HEK293 (cell line): ENCODE data around the gene FRMD6.

ENCODE experiments used
- TRIM28 ChIP-seq: IDR thresholded peaks from 2 replicates; pipeline ENCODE4 v1.6.1; 2011; ENCODE audit warnings: low read length, control low read depth, borderline replicate concordance
- YY1 ChIP-seq: fragments of 450-650 bp; formaldehyde crosslinking; IDR thresholded peaks from 2 replicates; pipeline ENCODE4 v1.5.1; 2018; ENCODE audit warnings: missing biosample characterization, missing genetic modification characterization
- ZBTB20 ChIP-seq: fragments of 450-650 bp; formaldehyde crosslinking; IDR thresholded peaks from 2 replicates; pipeline ENCODE4 v1.5.1; 2016; ENCODE audit warnings: missing biosample characterization, missing genetic modification characterization
- ZNF140 ChIP-seq: fragments of 450-650 bp; formaldehyde crosslinking; IDR thresholded peaks from 2 replicates; pipeline ENCODE4 v1.5.1; 2016; ENCODE audit warnings: missing biosample characterization, missing genetic modification characterization
- ZNF146 ChIP-seq: fragments of 450-650 bp; formaldehyde crosslinking; IDR thresholded peaks from 2 replicates; pipeline ENCODE4 v1.5.1; 2016; ENCODE audit warnings: missing biosample characterization, missing genetic modification characterization
- ZNF19 ChIP-seq: fragments of 450-650 bp; formaldehyde crosslinking; IDR thresholded peaks from 2 replicates; pipeline ENCODE4; 2016; ENCODE audit warnings: missing biosample characterization, missing genetic modification characterization, low read depth
- ZNF223 ChIP-seq: fragments of 450-650 bp; formaldehyde crosslinking; IDR thresholded peaks from 2 replicates; pipeline ENCODE4 v1.5.1; 2016; ENCODE audit warnings: missing biosample characterization, missing genetic modification characterization
- ZNF366 ChIP-seq: fragments of 450-650 bp; formaldehyde crosslinking; conservative IDR thresholded peaks from 2 replicates; pipeline ENCODE4 v1.5.1; 2016; ENCODE audit warnings: missing biosample characterization, missing genetic modification characterization
- ZNF37A ChIP-seq: fragments of 450-650 bp; IDR thresholded peaks from 2 replicates; pipeline ENCODE4 v1.5.1; 2018; ENCODE audit warnings: missing biosample characterization, missing genetic modification characterization
- ZNF394 ChIP-seq: fragments of 450-650 bp; formaldehyde crosslinking; IDR thresholded peaks from 2 replicates; pipeline ENCODE4 v1.5.1; 2016; ENCODE audit warnings: missing biosample characterization, missing genetic modification characterization, mild to moderate bottlenecking, moderate library complexity, borderline replicate concordance
- ZNF426 ChIP-seq: fragments of 450-650 bp; formaldehyde crosslinking; IDR thresholded peaks from 2 replicates; pipeline ENCODE4 v1.5.1; 2017; ENCODE audit warnings: missing biosample characterization, missing genetic modification characterization, mild to moderate bottlenecking, inconsistent platforms, moderate library complexity
- ZNF529 ChIP-seq: fragments of 450-650 bp; formaldehyde crosslinking; IDR thresholded peaks from 2 replicates; pipeline ENCODE4 v1.5.1; 2017; ENCODE audit warnings: missing genetic modification characterization, missing biosample characterization; ENCODE audit not compliant: insufficient replicate concordance
- ZNF548 ChIP-seq: fragments of 450-650 bp; formaldehyde crosslinking; IDR thresholded peaks from 2 replicates; pipeline ENCODE4 v1.5.1; 2016; ENCODE audit warnings: missing biosample characterization, missing genetic modification characterization
- ZNF558 ChIP-seq: fragments of 450-650 bp; formaldehyde crosslinking; IDR thresholded peaks from 2 replicates; pipeline ENCODE4 v1.5.1; 2016; ENCODE audit warnings: missing biosample characterization, missing genetic modification characterization
- ZNF560 ChIP-seq: fragments of 450-650 bp; formaldehyde crosslinking; IDR thresholded peaks from 2 replicates; pipeline ENCODE4 v1.5.1; 2017; ENCODE audit warnings: missing biosample characterization, missing genetic modification characterization, borderline replicate concordance
- ZNF585B ChIP-seq: fragments of 450-650 bp; formaldehyde crosslinking; IDR thresholded peaks from 2 replicates; pipeline ENCODE4 v1.5.1; 2016; ENCODE audit warnings: missing biosample characterization, missing genetic modification characterization
- ZNF610 ChIP-seq: fragments of 450-650 bp; formaldehyde crosslinking; IDR thresholded peaks from 2 replicates; pipeline ENCODE4 v1.5.1; 2016; ENCODE audit warnings: missing biosample characterization, missing genetic modification characterization, borderline replicate concordance
- ZNF621 ChIP-seq: fragments of 450-650 bp; formaldehyde crosslinking; IDR thresholded peaks from 2 replicates; pipeline ENCODE4 v1.5.1; 2017; ENCODE audit warnings: missing biosample characterization, missing genetic modification characterization
- ZNF747 ChIP-seq: fragments of 450-650 bp; formaldehyde crosslinking; IDR thresholded peaks from 2 replicates; pipeline ENCODE4 v1.5.1; 2016; ENCODE audit warnings: missing biosample characterization, missing genetic modification characterization
- ZXDB ChIP-seq: fragments of 450-650 bp; formaldehyde crosslinking; IDR thresholded peaks from 2 replicates; pipeline ENCODE4 v1.5.1; 2016; ENCODE audit warnings: missing biosample characterization, missing genetic modification characterization
- TF ChIP-seq, protein P1 (sequence below): fragments of 450-650 bp; formaldehyde crosslinking; IDR thresholded peaks from 2 replicates; pipeline ENCODE4 v1.5.1; 2016; ENCODE audit warnings: missing biosample characterization, missing genetic modification characterization
- TF ChIP-seq, protein P2 (sequence below): fragments of 450-650 bp; formaldehyde crosslinking; IDR thresholded peaks from 2 replicates; pipeline ENCODE4 v1.5.1; 2017; ENCODE audit warnings: missing biosample characterization, missing genetic modification characterization
- TF ChIP-seq, protein P3 (sequence below): fragments of 450-650 bp; formaldehyde crosslinking; IDR thresholded peaks from 2 replicates; pipeline ENCODE4 v1.5.1; 2016; ENCODE audit warnings: missing biosample characterization, missing genetic modification characterization, borderline replicate concordance
- TF ChIP-seq, protein P4 (sequence below): fragments of 450-650 bp; formaldehyde crosslinking; IDR thresholded peaks from 2 replicates; pipeline ENCODE4 v1.5.1; 2016; ENCODE audit warnings: missing biosample characterization, missing genetic modification characterization
- TF ChIP-seq, protein P5 (sequence below): fragments of 450-650 bp; formaldehyde crosslinking; IDR thresholded peaks from 2 replicates; pipeline ENCODE4 v1.5.1; 2017; ENCODE audit warnings: missing biosample characterization, mild to moderate bottlenecking, missing genetic modification characterization, moderate library complexity
- TF ChIP-seq, protein P6 (sequence below): fragments of 450-650 bp; formaldehyde crosslinking; IDR thresholded peaks from 2 replicates; pipeline ENCODE4 v1.5.1; 2016; ENCODE audit warnings: missing biosample characterization, missing genetic modification characterization, borderline replicate concordance

Gene FRMD6

DNA sequence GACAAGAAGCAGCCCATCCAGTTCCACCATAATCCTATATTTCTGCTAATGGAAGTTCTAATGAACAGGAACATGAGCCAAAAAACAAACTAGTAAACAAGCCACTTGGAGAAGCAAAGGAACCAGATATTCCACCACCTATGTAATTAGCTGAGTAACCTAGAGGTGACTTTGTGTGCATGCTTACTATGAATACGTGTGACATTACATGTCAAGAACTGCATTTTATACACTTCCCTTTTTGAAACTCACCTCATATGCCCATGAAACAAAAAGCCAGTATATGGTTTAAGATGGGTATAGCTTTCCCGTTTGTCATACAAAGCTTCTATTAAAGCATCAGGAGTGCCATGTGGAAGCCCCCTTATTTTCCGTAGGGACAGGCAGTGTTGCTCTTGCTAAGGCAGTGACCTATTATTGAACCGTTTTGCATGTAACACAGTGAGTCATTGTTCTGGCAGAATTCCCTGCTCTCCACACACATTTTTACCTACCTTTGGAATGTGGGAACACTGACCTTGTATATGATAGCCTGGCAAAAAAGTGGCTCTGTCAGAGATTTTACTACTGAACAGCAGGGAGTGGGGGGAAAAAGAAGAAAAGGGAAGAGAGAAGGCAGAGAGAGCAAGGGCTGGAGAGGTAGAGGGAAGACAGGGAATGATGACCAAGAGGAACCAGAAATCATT is 34.8 kb upstream of the FRMD6 start (continued):
- TF ChIP-seq, protein P1, sequence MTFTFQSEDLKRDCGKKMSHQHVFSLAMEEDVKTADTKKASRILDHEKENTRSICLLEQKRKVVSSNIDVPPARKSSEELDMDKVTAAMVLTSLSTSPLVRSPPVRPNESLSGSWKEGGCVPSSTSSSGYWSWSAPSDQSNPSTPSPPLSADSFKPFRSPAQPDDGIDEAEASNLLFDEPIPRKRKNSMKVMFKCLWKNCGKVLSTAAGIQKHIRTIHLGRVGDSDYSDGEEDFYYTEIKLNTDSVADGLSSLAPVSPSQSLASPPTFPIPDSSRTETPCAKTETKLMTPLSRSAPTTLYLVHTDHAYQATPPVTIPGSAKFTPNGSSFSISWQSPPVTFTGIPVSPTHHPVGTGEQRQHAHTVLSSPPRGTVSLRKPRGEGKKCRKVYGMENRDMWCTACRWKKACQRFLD = no peak
- TF ChIP-seq ZNF394 (tag by site-specific recombination) (no peak), ZNF585B (no peak), ZNF223 (tag by site-specific recombination) (no peak), YY1 (tag by site-specific recombination) (no peak), ZNF19 (tag by site-specific recombination) (no peak), ZNF610 (tag by site-specific recombination) (no peak), ZNF426 (tag by site-specific recombination) (no peak), ZNF140 (no peak), ZNF146 (tag by site-specific recombination) (no peak), ZNF558 (no peak), ZNF560 (no peak), ZNF548 (tag by site-specific recombination) (no peak), ZBTB20 (tag by site-specific recombination) (no peak), ZNF366 (tag by site-specific recombination) (peak; percentile 47; the same call in 1 of the 2 replicates), ZNF529 (tag by site-specific recombination) (no peak), ZNF621 (tag by site-specific recombination) (no peak), ZXDB (tag by site-specific recombination) (0 out of 2 replicates have a peak, but pooled peaks have one; percentile 18), TRIM28 (no peak), ZNF747 (tag by site-specific recombination) (no peak), ZNF37A (no peak)
- TF ChIP-seq, protein P2, sequence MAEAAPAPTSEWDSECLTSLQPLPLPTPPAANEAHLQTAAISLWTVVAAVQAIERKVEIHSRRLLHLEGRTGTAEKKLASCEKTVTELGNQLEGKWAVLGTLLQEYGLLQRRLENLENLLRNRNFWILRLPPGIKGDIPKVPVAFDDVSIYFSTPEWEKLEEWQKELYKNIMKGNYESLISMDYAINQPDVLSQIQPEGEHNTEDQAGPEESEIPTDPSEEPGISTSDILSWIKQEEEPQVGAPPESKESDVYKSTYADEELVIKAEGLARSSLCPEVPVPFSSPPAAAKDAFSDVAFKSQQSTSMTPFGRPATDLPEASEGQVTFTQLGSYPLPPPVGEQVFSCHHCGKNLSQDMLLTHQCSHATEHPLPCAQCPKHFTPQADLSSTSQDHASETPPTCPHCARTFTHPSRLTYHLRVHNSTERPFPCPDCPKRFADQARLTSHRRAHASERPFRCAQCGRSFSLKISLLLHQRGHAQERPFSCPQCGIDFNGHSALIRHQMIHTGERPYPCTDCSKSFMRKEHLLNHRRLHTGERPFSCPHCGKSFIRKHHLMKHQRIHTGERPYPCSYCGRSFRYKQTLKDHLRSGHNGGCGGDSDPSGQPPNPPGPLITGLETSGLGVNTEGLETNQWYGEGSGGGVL = peak; percentile 45; the same call in 1 of the 2 replicates
- TF ChIP-seq, protein P3, sequence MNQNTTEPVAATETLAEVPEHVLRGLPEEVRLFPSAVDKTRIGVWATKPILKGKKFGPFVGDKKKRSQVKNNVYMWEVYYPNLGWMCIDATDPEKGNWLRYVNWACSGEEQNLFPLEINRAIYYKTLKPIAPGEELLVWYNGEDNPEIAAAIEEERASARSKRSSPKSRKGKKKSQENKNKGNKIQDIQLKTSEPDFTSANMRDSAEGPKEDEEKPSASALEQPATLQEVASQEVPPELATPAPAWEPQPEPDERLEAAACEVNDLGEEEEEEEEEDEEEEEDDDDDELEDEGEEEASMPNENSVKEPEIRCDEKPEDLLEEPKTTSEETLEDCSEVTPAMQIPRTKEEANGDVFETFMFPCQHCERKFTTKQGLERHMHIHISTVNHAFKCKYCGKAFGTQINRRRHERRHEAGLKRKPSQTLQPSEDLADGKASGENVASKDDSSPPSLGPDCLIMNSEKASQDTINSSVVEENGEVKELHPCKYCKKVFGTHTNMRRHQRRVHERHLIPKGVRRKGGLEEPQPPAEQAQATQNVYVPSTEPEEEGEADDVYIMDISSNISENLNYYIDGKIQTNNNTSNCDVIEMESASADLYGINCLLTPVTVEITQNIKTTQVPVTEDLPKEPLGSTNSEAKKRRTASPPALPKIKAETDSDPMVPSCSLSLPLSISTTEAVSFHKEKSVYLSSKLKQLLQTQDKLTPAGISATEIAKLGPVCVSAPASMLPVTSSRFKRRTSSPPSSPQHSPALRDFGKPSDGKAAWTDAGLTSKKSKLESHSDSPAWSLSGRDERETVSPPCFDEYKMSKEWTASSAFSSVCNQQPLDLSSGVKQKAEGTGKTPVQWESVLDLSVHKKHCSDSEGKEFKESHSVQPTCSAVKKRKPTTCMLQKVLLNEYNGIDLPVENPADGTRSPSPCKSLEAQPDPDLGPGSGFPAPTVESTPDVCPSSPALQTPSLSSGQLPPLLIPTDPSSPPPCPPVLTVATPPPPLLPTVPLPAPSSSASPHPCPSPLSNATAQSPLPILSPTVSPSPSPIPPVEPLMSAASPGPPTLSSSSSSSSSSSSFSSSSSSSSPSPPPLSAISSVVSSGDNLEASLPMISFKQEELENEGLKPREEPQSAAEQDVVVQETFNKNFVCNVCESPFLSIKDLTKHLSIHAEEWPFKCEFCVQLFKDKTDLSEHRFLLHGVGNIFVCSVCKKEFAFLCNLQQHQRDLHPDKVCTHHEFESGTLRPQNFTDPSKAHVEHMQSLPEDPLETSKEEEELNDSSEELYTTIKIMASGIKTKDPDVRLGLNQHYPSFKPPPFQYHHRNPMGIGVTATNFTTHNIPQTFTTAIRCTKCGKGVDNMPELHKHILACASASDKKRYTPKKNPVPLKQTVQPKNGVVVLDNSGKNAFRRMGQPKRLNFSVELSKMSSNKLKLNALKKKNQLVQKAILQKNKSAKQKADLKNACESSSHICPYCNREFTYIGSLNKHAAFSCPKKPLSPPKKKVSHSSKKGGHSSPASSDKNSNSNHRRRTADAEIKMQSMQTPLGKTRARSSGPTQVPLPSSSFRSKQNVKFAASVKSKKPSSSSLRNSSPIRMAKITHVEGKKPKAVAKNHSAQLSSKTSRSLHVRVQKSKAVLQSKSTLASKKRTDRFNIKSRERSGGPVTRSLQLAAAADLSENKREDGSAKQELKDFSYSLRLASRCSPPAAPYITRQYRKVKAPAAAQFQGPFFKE (tag by site-specific recombination) = no peak
- TF ChIP-seq, protein P4, sequence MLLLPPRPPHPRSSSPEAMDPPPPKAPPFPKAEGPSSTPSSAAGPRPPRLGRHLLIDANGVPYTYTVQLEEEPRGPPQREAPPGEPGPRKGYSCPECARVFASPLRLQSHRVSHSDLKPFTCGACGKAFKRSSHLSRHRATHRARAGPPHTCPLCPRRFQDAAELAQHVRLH (tag by site-specific recombination) = no peak
- TF ChIP-seq, protein P5, sequence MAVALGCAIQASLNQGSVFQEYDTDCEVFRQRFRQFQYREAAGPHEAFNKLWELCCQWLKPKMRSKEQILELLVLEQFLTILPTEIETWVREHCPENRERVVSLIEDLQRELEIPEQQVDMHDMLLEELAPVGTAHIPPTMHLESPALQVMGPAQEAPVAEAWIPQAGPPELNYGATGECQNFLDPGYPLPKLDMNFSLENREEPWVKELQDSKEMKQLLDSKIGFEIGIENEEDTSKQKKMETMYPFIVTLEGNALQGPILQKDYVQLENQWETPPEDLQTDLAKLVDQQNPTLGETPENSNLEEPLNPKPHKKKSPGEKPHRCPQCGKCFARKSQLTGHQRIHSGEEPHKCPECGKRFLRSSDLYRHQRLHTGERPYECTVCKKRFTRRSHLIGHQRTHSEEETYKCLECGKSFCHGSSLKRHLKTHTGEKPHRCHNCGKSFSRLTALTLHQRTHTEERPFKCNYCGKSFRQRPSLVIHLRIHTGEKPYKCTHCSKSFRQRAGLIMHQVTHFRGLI (tag by site-specific recombination) = no peak
- TF ChIP-seq, protein P6, sequence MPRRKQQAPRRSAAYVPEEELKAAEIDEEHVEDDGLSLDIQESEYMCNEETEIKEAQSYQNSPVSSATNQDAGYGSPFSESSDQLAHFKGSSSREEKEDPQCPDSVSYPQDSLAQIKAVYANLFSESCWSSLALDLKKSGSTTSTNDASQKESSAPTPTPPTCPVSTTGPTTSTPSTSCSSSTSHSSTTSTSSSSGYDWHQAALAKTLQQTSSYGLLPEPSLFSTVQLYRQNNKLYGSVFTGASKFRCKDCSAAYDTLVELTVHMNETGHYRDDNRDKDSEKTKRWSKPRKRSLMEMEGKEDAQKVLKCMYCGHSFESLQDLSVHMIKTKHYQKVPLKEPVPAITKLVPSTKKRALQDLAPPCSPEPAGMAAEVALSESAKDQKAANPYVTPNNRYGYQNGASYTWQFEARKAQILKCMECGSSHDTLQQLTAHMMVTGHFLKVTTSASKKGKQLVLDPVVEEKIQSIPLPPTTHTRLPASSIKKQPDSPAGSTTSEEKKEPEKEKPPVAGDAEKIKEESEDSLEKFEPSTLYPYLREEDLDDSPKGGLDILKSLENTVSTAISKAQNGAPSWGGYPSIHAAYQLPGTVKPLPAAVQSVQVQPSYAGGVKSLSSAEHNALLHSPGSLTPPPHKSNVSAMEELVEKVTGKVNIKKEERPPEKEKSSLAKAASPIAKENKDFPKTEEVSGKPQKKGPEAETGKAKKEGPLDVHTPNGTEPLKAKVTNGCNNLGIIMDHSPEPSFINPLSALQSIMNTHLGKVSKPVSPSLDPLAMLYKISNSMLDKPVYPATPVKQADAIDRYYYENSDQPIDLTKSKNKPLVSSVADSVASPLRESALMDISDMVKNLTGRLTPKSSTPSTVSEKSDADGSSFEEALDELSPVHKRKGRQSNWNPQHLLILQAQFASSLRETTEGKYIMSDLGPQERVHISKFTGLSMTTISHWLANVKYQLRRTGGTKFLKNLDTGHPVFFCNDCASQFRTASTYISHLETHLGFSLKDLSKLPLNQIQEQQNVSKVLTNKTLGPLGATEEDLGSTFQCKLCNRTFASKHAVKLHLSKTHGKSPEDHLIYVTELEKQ (tag by site-specific recombination) = no peak
